ENCODE measurements around the gene TMEM154.
A peak's percentile ranks its signal among the peaks of the same experiment; 100 is the strongest.

Gene TMEM154

GRCh38 chr4:152709675-152710438 lies 30.1 kb upstream of the TMEM154 start:
- no peak overlapping the region for H3K27ac ChIP-seq (ENCODE audit: low read length)
- H3K27me3 ChIP-seq (ENCODE audit: insufficient read depth, low read length) = no peaks in the 10 kb centered on the region
- H3K4me3 ChIP-seq (ENCODE audit: low read length) = no peak overlapping the region
- H3K4me1 ChIP-seq (ENCODE audit: insufficient read depth, low read length) = peaks cover 33% of the 10 kb centered on the region
- no peak overlapping the region for H3K9ac ChIP-seq (ENCODE audit: low read depth, low read length)
- no peaks in the 10 kb centered on the region for H3K9me3 ChIP-seq (ENCODE audit: insufficient read depth, low read depth, low read length)
- no peaks in the 10 kb centered on the region for H3K36me3 ChIP-seq (ENCODE audit: insufficient read depth, low read depth, low read length)

DNA sequence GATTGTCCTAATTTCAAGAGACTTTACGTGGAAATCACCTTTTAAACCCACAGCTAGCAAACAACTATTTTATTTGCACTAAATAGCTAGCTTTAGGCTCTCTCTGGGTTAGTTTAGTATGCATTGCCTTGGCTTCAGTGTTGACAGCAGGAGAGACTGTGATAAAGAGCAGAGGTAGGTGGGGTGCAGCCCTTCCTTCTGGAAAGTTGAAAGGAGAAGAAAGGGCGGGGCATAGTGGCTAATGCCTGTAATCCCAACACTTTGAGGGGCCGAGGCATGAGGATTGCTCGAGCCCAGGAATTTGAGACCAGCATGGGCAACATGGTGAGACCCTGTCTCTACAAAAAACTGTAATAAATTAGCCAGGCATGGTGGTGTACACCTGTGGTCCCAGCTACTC lies 29.0 kb upstream of the TMEM154 start:
- Histone ChIP-seq H3K4me1 (ENCODE audit: insufficient read depth, low read length) (peaks cover 28% of the 10 kb centered on the region), H3K4me3 (ENCODE audit: low read length) (no peak overlapping the region), H3K36me3 (ENCODE audit: insufficient read depth, low read depth, low read length) (no peaks in the 10 kb centered on the region), H3K27me3 (ENCODE audit: insufficient read depth, low read length) (no peaks in the 10 kb centered on the region), H3K9ac (ENCODE audit: low read depth, low read length) (no peak overlapping the region), H3K27ac (ENCODE audit: low read length) (no peak overlapping the region), H3K9me3 (ENCODE audit: insufficient read depth, low read depth, low read length) (no peaks in the 10 kb centered on the region)

- H3K27me3 ChIP-seq (ENCODE audit: insufficient read depth, low read length) = no peaks in the 10 kb centered on the region
- no peaks in the 10 kb centered on the region for H3K9me3 ChIP-seq (ENCODE audit: insufficient read depth, low read depth, low read length)
- H3K4me1 ChIP-seq (ENCODE audit: insufficient read depth, low read length) = peaks cover 28% of the 10 kb centered on the region
- H3K36me3 ChIP-seq (ENCODE audit: insufficient read depth, low read depth, low read length) = no peaks in the 10 kb centered on the region
- no peak overlapping the region for H3K4me3 ChIP-seq (ENCODE audit: low read length)
- H3K9ac ChIP-seq (ENCODE audit: low read depth, low read length) = no peak overlapping the region
- H3K27ac ChIP-seq (ENCODE audit: low read length) = no peak overlapping the region
Measured at GRCh38 chr4:152708361-152708760, 28.6 kb upstream of the TMEM154 start.

- no peaks in the 10 kb centered on the region for H3K9me3 ChIP-seq (ENCODE audit: insufficient read depth, low read depth, low read length)
- H3K4me1 ChIP-seq (ENCODE audit: insufficient read depth, low read length) = peaks cover 28% of the 10 kb centered on the region
- no peak overlapping the region for H3K4me3 ChIP-seq (ENCODE audit: low read length)
- H3K9ac ChIP-seq (ENCODE audit: low read depth, low read length) = no peak overlapping the region
- H3K27ac ChIP-seq (ENCODE audit: low read length) = no peak overlapping the region
- H3K27me3 ChIP-seq (ENCODE audit: insufficient read depth, low read length) = no peaks in the 10 kb centered on the region
- no peaks in the 10 kb centered on the region for H3K36me3 ChIP-seq (ENCODE audit: insufficient read depth, low read depth, low read length)
Measured at GRCh38 chr4:152707632-152708031, 27.8 kb upstream of the TMEM154 start.

DNA sequence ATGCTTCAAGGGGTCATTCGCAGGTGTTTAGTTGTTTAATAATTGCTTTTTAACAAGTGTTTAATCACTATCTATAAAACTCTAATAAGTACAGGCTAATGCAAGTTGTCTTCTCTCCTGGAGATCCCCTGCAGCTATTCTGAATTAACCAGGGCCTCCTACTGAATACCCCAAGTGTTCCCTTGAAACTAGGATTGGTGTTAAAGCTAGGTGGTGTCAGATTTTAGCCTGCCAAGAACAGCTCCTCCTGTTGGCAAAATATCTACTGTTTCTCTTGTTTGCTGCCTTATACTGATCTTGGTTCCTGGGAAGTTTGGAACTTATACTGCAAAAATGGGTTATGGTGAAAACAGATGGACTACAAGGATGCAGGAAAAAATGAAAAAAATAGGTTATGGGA lies 26.1 kb upstream of the TMEM154 start:
- Histone ChIP-seq H3K9me3 (ENCODE audit: insufficient read depth, low read depth, low read length) (no peaks in the 10 kb centered on the region), H3K4me1 (ENCODE audit: insufficient read depth, low read length) (peaks cover 35% of the 10 kb centered on the region), H3K36me3 (ENCODE audit: insufficient read depth, low read depth, low read length) (no peaks in the 10 kb centered on the region), H3K27me3 (ENCODE audit: insufficient read depth, low read length) (no peaks in the 10 kb centered on the region), H3K4me3 (ENCODE audit: low read length) (no peak overlapping the region), H3K9ac (ENCODE audit: low read depth, low read length) (no peak overlapping the region), H3K27ac (ENCODE audit: low read length) (no peak overlapping the region)

DNA sequence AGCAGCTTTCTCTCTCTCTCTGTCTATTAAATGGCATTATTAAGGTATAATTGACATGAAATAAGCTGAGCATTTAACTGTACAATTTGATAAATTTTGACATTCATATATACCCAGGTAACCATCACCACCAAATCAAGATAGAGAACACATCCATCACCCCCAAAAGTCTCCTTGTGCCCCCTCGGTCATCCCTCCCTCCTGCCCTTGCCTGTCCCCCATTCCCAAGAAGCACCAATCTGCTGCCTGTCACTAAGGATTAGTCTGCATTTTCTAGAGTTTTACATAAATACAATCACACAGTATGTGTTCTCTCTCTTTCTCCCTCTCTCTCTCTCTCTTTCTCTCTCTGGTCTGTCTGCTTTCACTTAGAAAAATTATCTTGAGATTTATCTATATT lies 25.0 kb upstream of the TMEM154 start:
- Histone ChIP-seq H3K9ac (ENCODE audit: low read depth, low read length) (no peak overlapping the region), H3K4me1 (ENCODE audit: insufficient read depth, low read length) (peaks cover 33% of the 10 kb centered on the region), H3K36me3 (ENCODE audit: insufficient read depth, low read depth, low read length) (no peaks in the 10 kb centered on the region), H3K4me3 (ENCODE audit: low read length) (no peak overlapping the region), H3K9me3 (ENCODE audit: insufficient read depth, low read depth, low read length) (no peaks in the 10 kb centered on the region), H3K27me3 (ENCODE audit: insufficient read depth, low read length) (no peaks in the 10 kb centered on the region), H3K27ac (ENCODE audit: low read length) (no peak overlapping the region)

- Histone ChIP-seq H3K9me3 (ENCODE audit: insufficient read depth, low read depth, low read length) (no peaks in the 10 kb centered on the region), H3K9ac (ENCODE audit: low read depth, low read length) (peak overlapping the region; percentile 9; the same call in 1 of the 2 replicates), H3K4me1 (ENCODE audit: insufficient read depth, low read length) (peaks cover 29% of the 10 kb centered on the region), H3K36me3 (ENCODE audit: insufficient read depth, low read depth, low read length) (no peaks in the 10 kb centered on the region), H3K27me3 (ENCODE audit: insufficient read depth, low read length) (no peaks in the 10 kb centered on the region), H3K27ac (ENCODE audit: low read length) (no peak overlapping the region), H3K4me3 (ENCODE audit: low read length) (peak overlapping the region; percentile 38)
Measured at GRCh38 chr4:152700151-152700550, 20.4 kb upstream of the TMEM154 start.

DNA sequence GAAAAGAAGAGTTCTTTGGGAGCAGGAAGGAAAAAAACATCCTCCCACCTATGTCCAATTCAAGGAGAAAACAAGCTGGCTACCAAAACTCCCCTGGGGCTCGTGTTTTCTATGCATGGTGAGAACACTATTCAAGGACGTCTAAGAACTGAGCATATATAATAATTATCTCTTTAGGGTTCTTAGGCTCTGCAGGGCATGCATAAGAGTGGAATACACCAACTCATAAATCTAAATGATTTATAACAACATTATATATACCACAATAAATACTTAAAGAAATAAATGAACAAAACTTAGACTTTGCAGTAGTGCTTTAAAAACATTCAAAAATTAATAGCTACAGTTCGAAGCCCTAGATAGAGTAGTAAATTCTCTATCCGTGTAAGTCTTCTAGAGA lies 19.5 kb upstream of the TMEM154 start:
- no peaks in the 10 kb centered on the region for H3K9me3 ChIP-seq (ENCODE audit: insufficient read depth, low read depth, low read length)
- no peak overlapping the region for H3K9ac ChIP-seq (ENCODE audit: low read depth, low read length)
- H3K27ac ChIP-seq (ENCODE audit: low read length) = no peak overlapping the region
- H3K4me1 ChIP-seq (ENCODE audit: insufficient read depth, low read length) = peaks cover 23% of the 10 kb centered on the region
- no peak overlapping the region for H3K4me3 ChIP-seq (ENCODE audit: low read length)
- no peaks in the 10 kb centered on the region for H3K27me3 ChIP-seq (ENCODE audit: insufficient read depth, low read length)
- no peaks in the 10 kb centered on the region for H3K36me3 ChIP-seq (ENCODE audit: insufficient read depth, low read depth, low read length)

GRCh38 chr4:152698089-152698499 lies 18.3 kb upstream of the TMEM154 start:
- Histone ChIP-seq H3K9ac (ENCODE audit: low read depth, low read length) (no peak overlapping the region), H3K4me1 (ENCODE audit: insufficient read depth, low read length) (peaks cover 23% of the 10 kb centered on the region), H3K36me3 (ENCODE audit: insufficient read depth, low read depth, low read length) (no peaks in the 10 kb centered on the region), H3K9me3 (ENCODE audit: insufficient read depth, low read depth, low read length) (no peaks in the 10 kb centered on the region), H3K4me3 (ENCODE audit: low read length) (no peak overlapping the region), H3K27ac (ENCODE audit: low read length) (no peak overlapping the region), H3K27me3 (ENCODE audit: insufficient read depth, low read length) (no peaks in the 10 kb centered on the region)

DNA sequence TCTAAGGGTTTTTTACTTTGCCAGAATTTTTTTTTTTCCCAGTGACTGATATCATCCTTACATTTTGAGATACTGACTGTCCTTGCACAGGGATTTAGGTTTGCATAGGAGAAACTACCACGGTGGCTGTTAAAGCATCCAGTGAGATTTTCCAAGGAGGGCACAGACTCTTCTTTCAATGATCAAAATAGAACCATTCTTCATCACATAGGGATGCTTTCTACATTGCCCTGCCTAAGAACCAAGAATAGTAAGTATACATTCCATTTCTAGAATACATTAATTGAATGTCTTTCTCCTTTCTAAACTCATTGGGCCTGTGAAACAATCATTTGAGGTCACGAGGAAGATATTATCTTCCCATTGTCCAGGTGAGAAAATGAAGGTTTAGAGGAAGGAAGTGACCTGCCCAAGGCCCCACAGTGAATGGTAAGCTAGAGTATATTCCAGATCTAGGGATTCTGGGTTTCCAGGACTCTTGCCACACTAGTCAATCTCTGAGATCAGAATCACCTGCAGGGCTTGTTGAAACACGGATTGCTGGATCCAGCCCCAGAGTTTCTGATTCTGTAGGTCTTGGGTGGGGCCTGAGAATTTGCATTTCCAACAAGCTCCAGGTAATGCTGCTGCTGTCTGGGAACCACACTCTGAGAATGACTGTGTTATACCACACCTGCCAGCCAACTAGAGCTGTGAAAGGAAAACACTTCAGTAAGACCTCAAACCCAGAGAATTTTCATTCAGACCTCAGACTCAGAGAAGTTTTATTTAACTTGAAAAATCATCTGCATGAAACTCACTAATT lies 17.7 kb upstream of the TMEM154 start:
- no peaks in the 10 kb centered on the region for H3K9me3 ChIP-seq (ENCODE audit: insufficient read depth, low read depth, low read length)
- H3K27ac ChIP-seq (ENCODE audit: low read length) = no peak overlapping the region
- H3K4me1 ChIP-seq (ENCODE audit: insufficient read depth, low read length) = peaks cover 23% of the 10 kb centered on the region
- no peak overlapping the region for H3K4me3 ChIP-seq (ENCODE audit: low read length)
- H3K9ac ChIP-seq (ENCODE audit: low read depth, low read length) = no peak overlapping the region
- H3K27me3 ChIP-seq (ENCODE audit: insufficient read depth, low read length) = no peaks in the 10 kb centered on the region
- H3K36me3 ChIP-seq (ENCODE audit: insufficient read depth, low read depth, low read length) = no peaks in the 10 kb centered on the region

- no peaks in the 10 kb centered on the region for H3K36me3 ChIP-seq (ENCODE audit: insufficient read depth, low read depth, low read length)
- no peak overlapping the region for H3K27ac ChIP-seq (ENCODE audit: low read length)
- peaks cover 19% of the 10 kb centered on the region for H3K4me1 ChIP-seq (ENCODE audit: insufficient read depth, low read length)
- no peaks in the 10 kb centered on the region for H3K9me3 ChIP-seq (ENCODE audit: insufficient read depth, low read depth, low read length)
- no peaks in the 10 kb centered on the region for H3K27me3 ChIP-seq (ENCODE audit: insufficient read depth, low read length)
- no peak overlapping the region for H3K4me3 ChIP-seq (ENCODE audit: low read length)
- H3K9ac ChIP-seq (ENCODE audit: low read depth, low read length) = no peak overlapping the region
Measured at GRCh38 chr4:152696764-152697261, 17.0 kb upstream of the TMEM154 start.

DNA sequence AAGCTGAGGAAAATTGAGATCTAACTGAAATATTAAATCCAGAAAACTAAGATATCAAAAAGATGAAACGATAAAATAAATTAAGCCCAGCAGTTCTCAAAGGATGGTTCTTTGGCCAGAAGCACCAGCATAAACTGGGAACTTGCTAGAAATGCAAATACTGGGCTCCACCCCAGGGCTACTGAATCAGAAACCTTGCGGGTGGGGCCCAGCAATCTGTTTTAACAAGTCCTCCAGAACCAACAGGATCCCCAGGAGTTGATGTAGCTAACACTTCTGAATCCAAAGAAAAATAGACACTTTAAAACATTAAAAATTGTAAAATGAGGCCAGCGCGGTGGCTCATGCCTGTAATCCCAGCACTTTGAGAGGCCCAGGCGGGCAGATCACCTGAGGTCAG lies 14.1 kb upstream of the TMEM154 start:
- no peaks in the 10 kb centered on the region for H3K9me3 ChIP-seq (ENCODE audit: insufficient read depth, low read depth, low read length)
- H3K36me3 ChIP-seq (ENCODE audit: insufficient read depth, low read depth, low read length) = no peaks in the 10 kb centered on the region
- no peak overlapping the region for H3K4me3 ChIP-seq (ENCODE audit: low read length)
- no peak overlapping the region for H3K9ac ChIP-seq (ENCODE audit: low read depth, low read length)
- peaks cover 3% of the 10 kb centered on the region for H3K4me1 ChIP-seq (ENCODE audit: insufficient read depth, low read length)
- H3K27me3 ChIP-seq (ENCODE audit: insufficient read depth, low read length) = no peaks in the 10 kb centered on the region
- H3K27ac ChIP-seq (ENCODE audit: low read length) = no peak overlapping the region
